COLO668 (cell line): ENCODE measurements around the gene KCNQ1OT1.

Source experiments
- DNase-seq: peaks from one replicate; lab custom pipeline; 2025; ENCODE audit not compliant: unreplicated experiment; lab: John Stamatoyannopoulos, UW

Gene KCNQ1OT1

DNA sequence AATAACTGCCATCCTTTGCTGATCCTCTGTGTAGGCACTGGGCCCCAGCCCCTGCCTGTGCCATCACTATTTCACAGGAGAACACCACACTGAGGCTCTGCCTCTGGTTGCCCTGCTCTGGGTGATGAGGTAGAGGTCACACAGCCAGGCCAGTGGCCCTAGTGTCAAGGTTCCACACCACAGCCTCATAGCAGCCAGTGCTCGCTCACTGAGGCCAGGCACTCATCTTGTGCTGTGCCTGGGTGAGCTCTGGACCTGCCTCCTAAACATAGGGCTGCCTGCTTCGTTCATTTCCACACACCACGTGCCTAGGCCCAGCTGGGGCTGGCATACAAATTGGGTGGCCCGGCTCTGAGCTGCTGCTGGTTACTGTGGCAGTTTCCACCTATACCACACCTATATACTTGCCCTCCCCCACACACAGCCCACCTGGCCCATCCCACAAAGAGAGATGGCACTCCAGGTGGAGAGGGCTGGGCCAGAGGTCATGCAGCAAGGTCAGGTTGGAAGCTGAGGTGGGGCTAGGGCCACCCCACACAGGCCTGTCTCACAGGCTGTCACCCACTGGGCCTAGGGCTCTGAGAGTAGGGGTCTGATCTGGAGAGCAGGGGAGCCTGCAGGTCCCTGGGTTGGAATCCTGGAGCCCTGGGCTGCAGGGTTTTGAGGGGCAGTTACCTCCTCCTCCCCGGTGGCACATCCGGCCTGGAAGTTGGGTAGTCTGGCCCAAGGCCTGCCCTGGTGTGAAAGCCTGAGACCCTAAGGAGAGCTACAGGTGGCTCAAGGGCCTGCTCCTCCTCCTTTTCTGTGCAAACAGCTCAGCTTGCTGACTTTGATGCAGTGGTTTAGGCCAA is 11.2 kb downstream of the KCNQ1OT1 start:
- DNase-seq = no peak

DNA sequence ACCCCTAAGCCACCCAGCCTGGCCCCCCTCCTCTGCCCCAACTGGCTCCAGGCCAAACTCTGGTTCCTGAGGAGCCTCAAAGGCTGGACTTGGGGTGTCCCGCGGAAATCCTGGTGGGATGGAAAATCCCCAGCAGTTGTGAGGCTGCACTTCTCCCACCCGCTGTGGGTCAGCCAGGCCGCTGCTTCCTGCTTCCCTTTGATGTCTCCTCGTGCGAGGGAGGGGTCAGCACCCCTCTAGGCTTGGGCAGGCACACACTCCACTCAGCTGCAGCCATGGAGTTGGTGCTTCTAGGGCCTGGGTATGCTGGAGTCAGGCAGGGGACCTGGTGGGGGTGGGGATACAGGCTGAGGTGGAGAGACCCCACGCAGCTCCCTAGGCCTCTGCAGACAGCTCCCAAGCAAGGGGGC is 12.0 kb downstream of the KCNQ1OT1 start:
- DNase-seq = no peak

DNA sequence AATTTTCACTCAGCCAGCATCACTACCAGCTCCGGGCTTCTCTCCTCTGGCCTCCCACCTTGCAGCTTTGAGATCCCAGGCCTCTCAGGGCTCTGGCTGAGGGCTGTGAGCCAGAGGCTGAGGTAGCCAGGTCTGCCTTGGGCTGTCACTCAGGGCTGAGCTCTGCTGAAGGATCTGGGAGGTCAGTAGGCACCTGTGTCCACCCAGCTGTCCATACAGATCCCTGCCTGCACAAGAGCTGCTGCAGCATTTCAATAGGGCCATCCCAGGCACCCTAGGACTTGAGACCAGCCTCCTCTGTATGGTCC is 12.6 kb downstream of the KCNQ1OT1 start:
- no peak for DNase-seq

DNA sequence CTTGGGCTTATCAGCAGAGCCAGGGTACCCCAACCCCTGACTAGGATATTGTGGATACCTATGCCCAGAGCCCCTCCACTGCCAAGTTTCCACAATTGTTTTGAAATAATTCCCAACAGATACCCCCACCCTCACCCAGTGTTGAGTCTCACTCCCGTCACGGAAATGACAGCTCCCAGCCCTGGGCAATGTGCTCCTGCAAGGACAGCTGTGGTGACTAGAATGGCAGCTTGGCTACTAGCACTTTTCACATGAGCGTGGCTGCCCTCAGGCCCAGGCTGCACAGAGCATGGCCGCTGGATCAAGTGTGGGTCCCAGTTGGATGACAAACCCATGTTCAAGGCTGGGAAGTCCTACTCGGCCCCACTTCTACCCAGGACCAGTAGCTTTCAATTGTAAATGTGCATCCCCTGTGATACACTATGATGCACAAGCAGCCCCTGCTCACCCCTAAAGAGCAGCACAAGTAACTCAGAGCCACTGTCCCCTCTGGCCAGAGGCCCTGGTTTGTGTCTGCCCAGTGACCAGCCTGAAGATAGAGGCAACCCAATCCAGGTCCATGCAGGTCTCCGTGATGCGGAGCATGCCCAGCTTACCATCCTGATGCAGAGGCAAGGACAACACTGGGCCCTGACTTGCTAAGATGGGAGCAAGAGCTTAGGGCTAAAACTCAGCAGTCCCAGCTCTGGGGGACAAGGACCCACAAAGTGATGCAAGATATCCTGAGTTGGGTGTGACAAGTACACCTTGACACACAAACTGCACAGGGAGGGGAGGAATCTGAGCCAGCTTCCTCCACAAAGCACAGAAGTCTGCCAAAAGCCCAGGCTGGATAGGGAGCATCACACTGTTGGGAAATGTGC is 13.2 kb downstream of the KCNQ1OT1 start:
- no peak for DNase-seq

DNA sequence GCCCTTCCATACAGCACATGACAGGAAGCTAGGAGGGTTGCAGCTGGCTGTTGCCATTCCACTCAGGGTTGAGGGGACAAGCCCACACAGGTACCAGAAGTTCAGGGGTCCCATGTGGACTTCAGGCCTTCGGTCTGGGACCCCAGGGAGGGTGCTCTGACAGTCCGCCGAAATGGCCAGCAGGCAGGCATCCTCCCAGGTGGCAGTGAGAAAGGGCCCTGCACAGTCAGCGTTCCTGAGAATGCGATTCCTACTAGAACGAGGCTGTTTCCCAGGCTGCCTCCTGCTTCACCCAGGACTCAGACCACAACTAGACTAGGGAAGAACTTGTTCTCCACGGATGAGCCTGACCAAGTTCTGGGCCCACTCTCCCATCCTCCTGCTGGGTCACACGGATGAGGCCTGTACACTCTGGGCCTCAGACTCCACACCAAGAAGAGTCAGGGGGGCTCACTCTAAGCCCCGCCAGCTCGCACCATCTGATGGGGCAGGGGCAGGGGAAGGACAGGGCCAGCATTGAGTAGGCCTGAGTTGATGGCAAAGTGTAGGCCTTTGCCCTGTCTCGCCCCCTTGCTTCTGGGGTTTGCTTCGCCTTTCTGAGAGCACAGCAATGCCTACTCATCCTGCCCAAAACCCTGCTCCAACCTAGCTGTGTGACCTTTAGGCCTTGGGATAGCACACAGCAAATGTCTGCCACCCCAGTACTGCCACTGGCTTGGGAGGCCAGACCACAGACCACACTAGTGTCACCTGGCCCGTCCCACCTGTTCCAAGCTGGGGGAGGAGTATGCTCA is 14.0 kb downstream of the KCNQ1OT1 start:
- no peak for DNase-seq

DNA sequence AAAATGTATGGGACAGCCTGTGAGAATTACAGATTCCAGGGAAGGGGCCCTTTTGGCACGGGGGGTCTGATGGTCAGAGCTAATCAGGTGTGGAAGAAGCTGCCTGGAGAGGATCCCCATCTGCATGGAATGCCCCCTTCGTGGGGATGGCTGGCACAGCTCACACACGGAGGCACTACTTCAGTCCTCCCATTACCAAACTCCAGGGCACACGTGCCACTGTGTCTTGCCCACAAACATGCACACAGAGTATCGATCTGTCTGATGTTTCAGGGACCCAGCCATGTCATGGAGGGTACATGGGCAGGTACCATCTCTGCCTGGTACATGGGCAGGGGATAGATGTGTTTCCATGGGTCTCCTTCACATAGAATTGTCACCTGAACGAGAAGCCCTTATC is 14.7 kb downstream of the KCNQ1OT1 start:
- no peak for DNase-seq

DNA sequence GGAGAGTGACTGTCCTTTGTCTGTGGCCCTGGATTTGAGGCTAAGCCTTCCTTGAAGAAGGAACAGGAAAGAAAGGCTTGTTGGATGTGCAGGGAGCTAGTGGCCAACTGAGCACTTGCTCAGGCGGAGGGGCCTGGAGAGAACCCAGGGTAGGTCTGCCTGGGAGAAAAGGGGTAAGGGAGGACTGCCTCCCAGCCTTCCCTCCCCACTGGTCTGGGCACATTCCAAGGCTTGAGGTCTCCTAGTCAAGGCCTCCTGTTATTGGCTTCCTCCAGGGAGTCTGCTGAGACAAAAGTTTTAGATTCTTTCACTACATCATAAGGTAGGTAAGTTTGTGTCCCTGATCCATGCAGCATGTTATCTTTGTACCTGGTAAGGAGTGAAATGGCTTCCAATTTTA is 15.2 kb downstream of the KCNQ1OT1 start:
- DNase-seq = no peak

DNA sequence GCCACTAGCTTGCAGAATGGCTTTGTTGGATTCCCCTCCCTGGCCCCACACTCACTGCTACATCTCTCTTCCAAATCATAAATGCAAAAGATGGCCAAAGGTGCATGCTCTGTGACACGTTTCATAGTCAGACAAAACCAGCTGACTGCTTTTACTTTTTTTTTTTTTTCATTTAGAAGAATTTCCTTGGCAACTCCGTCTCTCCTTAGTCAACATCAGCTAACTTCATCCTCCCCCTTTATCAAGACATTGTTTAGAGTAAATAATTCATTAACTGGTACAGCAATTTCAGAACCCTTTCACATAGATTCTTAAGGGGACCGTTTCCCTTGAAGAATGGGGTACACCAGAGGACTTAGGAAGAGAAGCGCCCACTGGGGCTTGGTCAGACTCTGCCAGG is 16.0 kb downstream of the KCNQ1OT1 start:
- no peak for DNase-seq

DNA sequence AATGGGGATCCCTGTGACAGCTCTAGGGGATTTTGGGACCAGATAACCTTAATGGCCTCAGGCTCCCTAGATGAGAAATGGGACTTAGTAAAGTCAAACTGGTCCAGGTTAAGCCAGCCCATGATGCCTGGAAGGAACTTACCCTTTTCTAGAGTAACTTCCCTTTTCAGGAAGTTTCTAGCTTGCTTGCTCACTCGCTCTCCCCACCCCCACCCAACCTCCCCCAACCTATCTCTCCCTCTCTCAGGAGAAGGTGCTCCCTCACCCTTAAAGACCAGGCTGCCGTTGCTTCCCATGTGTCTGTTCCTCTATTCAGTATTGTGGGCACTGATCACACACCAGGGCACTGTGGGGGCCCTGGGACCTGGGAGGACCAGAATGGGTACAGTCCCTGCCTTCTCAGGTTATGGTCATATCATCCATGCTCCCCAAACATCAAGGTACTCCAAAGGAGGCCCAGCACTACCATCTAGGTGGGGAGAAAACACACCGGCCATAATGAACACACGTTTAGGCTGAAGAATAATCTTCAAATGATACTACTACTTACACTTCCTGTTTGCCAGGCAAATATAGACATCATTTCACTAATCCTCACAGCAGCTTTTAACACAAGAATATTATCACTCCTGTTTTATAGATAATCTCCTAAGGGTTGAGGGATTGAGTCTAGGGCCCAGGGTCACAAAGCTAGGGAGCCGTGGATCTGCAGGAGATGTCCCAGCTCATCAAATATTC is 18.2 kb downstream of the KCNQ1OT1 start:
- no peak for DNase-seq

DNA sequence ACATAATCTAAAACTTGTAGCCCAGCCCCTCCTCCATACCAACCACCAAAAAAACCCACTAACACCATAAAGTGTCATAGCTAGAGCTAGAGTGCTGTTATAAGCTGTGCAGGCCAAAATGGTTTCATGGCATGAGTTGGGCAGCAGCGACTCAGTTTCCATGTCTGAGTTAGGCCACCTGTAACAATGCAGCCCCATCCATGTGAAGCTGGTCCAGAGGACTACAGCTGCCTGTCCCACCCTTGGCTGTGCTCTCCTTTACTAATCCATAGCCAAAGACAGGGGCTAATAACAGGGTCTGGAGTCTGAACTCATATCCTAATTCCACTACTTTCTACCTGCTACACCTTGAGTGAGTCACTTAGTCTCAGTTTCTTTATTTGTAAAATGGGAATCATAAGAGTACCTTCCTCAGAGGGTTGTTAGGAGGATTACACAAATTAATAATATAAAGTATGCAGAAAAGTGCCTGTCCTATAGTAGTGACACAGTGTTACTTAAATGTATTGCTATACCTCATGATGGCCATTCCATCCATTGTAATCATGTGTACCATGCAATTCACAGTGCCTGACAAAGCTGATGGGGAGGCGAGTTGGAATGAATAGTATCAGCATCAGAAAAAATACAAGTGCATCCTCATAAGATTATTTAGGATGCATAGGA is 20.6 kb downstream of the KCNQ1OT1 start:
- no peak for DNase-seq

DNA sequence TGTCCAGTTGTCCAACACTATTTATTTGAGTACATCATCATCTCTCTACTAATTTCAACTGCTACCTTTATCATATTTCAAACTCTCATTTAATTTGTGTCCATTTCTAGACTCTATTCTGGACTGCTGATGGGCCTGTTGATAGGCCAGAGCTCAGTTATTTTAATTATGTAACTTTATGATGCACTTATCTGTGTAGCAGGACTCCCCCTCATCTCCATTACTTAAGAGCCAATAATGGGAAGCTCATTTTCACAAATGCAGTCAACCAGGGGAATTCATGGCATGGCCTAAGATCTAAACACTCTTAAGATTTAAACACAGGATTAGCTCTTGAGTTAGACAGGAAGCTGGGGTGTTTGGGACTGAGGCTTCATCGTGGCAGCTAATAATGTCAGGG is 21.4 kb downstream of the KCNQ1OT1 start:
- no peak for DNase-seq

DNA sequence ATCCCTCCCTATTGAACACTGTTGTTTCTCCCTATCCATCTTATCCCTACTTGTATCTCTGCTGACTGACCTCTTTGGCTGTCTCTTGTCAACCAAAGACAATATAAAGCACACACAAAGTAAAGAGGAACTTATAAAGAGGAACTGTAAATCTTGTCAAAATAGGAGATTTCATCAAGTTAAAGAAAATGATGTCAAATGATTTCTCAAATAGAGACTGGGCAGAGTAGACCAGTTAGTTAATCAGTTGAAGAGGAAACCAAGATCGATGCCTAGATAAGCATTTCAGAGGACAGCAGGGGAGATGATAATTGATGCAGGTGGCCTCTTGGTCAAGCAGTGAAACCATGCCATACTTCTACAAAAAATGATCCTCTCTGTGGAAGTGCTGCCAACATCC is 22.7 kb downstream of the KCNQ1OT1 start:
- no peak for DNase-seq

DNA sequence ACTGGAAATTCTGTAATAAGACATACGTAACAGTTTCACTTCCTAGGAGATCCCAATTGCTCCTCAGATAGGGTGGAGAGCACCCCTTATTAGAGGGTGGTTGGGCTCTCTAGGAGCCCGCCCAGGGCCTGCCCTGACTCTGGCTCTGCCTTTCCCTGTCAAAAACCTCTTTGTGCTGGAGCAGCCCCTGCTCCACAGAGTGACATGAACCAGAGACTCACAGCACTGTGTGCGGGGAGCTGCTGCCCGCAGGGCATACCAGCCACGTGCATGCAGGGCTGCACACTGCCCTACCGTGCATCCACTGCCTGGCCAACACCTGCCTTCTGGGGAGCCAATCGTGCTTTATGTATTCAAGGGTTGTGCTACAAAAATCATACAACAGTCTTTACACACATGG is 24.3 kb downstream of the KCNQ1OT1 start:
- peak; percentile 14 for DNase-seq

DNA sequence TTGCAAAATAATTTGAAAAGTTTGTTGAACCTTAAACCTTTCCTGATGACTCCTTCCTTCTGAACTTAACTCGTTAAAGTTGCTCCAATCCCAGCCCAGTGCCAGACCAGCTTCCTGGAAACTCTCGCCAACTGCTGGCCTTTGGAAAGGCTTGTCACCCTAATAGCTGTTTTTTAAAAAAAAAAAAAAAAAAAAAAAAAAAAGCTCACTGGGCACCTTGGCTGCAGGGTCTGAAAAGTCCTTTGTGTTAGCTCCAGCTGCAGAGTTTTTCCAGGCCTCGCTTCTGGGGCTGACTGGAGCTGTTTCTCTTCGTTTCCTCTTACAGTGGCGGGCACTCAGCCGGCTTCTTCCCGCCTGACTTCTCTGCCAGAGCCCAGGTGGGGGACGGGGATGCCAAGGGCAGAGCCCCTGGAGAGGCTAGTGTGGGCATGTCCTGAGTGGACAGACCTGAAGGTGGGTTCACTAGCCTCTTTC is 25.1 kb downstream of the KCNQ1OT1 start:
- DNase-seq = no peak

DNA sequence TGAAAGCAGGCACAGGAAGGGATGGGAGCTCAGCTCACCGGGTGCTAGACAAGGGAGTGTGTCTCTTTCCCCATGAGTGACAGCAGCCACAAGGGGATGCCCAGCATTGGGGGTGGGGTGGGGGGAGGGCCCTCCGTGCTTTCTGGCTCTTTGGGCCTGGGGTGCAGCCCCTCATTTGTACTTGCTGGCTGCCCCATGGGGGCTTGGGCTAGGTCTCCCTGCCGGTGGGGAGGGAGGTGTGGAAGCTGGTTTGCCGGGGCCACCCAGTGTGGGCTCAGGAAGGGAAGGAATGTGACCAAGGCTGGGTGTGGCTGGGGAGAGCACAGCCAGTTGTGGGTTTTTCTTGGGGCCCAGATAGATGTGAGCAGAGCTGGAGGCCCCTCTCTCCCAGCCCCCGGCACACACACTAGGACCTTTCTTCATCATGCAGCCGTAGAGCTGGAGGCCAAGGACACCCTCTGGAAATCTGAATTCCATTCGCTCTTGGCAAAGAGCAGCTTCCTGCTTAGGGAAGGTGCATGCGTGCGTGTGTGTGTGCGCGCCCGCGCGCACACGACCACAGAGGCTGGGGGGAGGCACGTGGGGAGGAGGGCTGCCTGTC is 25.8 kb downstream of the KCNQ1OT1 start:
- no peak for DNase-seq

DNA sequence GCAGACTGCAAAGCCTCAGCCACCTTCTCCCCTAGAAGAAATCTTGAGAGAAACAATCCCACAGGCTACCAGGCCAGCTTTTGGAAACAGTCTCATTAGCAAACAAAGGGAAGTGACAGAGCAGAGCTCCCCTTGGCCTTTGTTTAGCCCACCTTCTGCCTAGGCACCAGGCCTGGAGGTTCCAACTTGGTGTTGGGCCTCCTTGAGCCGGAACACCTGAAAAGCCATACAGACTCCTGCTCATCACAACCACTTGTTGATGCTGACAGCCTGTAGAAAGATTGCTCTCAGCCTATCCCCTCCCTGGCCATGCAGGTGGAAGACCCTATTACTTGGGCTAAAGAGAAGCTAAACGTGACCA is 26.6 kb downstream of the KCNQ1OT1 start:
- DNase-seq = no peak

DNA sequence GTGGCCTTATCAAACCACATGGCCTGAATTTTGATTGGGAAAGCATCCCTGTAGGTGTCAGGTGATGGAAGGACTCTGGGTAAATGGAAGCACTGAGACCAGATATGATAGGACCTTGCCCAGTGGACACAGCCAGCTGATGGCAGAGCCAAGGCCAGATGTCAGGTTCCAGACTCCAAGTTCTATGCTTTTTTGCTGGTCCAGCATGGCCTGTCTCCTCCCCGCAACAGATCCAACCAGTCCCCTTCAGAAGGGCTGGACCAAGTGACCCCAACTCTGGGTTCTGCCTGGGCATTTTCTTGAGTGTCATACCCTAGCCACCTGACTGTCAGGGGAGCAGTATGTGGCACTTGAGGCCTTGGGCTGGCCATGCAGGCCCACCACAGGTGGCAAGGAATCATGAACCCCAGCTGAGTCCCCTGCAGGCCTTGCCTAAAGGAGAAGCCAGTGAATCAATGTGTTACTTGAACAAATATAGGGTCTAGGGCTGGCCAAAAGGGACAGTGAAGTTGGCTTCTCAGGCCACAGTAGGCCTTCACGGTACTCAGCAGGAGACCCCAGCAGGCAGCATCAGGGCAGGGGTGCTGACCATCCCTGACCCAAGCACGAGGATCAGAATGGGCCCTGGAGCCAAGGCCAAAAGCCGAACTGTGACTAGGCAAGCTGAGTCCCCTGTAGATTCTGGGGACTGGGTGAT is 27.1 kb downstream of the KCNQ1OT1 start:
- no peak for DNase-seq

DNA sequence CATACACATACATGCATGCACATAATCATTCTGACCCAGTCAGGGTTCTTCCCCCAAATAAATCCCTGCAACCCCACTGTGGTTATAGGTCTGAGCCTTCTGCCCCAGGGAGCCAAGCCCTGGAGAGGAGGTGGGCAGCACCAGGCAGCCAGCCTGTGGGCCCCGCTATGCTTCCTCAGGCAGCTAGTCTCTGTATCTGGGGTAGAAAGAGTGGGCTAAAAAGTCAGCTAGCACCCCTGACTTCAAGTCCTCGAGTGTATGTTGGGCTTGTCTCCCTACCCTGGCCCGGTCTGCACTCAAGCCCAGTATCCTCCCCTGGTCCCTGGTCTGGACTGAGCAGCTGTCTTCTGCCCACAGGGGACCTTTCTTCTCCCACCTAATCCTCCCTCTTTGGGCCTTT is 28.0 kb downstream of the KCNQ1OT1 start:
- no peak for DNase-seq

DNA sequence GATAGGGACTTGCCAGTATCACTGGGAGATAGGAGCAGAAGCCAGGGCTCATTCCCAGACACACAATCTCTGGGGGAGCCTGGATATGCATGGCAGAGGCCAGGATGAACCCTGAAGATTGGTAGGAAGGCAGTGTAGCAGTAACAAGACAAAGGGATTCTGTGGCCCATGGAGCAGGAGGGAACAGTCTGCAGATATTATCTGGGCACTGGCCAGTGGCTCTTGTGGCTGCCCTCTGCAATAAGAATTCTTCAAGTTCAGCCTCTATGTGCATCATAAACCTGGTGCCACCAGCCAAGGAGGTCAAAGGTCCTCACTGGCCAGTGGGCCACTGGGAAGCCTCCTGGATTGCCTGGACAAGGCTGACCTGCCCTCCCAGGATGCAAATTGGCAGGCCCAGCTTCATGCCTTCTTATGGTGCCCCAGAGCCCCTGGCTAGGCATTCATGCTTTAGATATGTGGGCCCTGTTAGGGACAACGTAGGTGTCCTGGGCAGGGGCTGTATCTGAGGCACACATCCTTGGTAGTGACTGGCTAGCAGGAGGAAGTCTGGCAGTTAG is 29.2 kb downstream of the KCNQ1OT1 start:
- DNase-seq = no peak
